CD4-positive, alpha-beta T cell treated with Interleukin-15 for 4 hours (primary cell): Measurements from ENCODE around the gene RHBDL2.
"Not testable (repeated sequence)": the region's sequence is repeated elsewhere in the genome, so short reads cannot be mapped to it uniquely, and the experiment has no call there.

Experiments
- DNase-seq: peaks from one replicate; pipeline ENCODE4 v3.0.0-alpha.2; 2020; ENCODE audit warnings: low spot score

The RHBDL2 gene

GRCh38 chr1:38932571-38932970 lies 9.1 kb downstream of the RHBDL2 start:
- DNase-seq: no peak

- no peak for DNase-seq
These were observed 12.2 kb downstream of the RHBDL2 start for GRCh38 chr1:38929476-38929875.

GRCh38 chr1:38929054-38929453 lies 12.6 kb downstream of the RHBDL2 start:
- DNase-seq: no peak

- DNase-seq: no peak
These were observed 15.5 kb downstream of the RHBDL2 start for GRCh38 chr1:38926091-38926490.

GRCh38 chr1:38925391-38925790 lies 16.2 kb downstream of the RHBDL2 start:
- DNase-seq: no peak

- DNase-seq: no peak
These were observed 18.0 kb downstream of the RHBDL2 start for GRCh38 chr1:38923607-38924006.

GRCh38 chr1:38919130-38919529 lies 22.5 kb downstream of the RHBDL2 start:
- DNase-seq: no peak

DNA sequence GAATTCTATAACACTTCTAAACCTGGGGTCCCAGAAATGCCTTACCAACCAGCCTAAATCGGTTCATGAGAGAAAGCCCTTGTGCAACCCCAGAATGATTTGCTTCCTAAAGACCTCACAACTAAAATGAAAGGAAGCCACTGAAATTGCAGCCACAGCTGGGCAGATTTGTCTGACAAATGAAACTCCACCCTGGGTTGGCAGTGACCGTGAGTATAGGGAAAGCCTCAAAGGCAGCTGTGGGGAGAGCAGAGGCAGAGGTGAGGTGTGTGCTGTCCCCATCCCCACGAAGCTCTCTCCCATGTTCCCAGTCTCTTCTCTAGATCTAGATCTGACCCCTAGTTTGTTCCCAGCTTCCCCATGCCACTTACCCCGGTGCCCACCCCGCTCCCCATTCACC lies 23.1 kb downstream of the RHBDL2 start:
- DNase-seq: no peak

DNA sequence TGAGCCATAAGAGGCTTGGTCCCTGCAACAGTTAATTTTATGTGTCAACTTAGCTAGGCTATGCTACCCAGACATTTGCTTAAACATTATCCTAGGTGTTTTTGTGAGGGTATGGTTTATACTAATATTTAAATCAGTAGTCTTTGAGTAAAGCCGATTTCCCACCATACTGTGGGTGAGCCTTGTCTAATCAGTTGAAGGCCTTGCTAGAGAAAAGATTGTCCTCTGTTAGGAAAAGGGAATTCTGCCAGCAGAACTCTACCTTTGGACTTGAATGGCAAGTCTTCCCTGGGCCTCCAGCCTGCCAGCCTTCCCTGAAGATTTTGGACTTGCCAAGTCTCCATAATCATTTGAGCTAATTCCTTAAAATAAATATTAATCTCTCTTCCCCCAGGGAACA lies 23.9 kb downstream of the RHBDL2 start:
- no peak for DNase-seq

DNA sequence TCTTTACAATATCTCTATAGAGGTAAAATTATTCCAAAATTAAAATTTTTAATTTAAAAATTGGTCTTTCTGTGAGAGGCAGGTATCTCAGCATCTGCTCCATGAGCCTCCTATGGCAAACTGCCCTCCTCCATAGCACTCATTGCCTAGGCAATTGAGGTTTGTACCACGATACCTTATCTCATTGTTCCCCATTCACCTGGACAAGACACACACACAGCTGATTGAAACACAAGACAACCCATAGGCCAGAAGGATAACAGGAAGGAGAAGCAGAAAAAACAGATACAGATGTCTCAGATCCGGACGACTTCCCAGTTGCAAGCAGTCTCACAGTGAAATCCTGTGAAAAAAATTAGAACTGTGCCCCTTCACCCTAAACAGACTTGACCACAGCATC lies 24.3 kb downstream of the RHBDL2 start:
- no peak for DNase-seq

GRCh38 chr1:38915352-38915948 lies 26.2 kb downstream of the RHBDL2 start:
- no peak for DNase-seq

DNA sequence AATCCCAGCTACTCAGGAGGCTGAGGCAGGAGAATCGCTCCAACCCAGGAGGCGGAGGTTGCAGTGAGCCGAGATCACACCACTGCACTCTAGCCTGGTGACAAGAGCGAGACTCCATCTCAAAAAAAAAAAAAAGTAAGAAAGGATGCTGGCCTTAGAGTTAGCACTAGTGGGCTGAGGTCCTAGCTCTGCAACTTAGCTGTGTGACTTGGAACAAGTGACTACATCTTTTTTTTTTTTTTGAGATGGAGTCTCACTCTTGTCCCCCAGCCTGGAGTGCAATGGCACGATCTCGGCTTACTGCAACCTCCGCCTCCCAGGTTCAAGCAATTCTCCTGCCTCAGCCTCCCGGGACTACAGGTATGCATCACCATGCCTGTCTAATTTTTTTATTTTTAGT lies 26.7 kb downstream of the RHBDL2 start:
- DNase-seq: not testable (repeated sequence)

DNA sequence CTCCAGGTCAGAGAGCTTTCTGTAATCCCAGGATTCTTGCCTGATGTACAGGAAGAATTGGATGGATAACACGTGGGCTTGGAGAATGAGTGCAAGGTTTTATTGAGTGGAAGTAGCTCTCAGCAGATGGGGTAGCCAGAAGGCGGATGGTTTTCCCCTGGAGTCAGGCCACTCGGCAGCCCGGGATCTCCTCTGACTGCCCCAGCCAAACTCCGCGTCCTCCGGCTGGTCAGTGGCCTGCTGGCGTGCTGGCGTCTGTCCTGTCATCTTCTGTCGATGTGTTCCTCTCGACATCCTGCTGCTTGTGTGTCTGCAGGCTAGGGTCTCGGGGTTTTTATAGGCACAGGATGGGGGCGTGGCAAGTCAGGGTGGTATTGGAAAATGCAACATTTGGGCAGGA lies 32.8 kb downstream of the RHBDL2 start:
- no peak for DNase-seq

DNA sequence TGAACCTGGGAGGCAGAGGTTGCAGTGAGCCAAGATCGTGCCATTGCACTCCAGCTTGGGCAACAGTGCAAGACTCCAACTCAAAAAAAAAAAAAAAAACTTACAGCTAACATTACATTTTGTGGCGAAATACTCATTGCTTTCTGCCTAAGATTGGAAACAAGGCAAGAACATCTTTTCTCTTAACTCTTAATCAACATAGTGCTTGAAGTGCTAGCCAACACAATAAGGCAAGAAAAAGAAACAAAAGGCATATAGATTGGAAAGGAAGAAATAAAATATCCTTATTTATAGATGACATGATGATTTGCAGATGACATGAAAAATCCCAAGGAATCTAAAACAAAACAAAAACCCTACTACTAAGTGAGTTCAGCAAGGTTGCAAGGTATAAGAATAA lies 35.6 kb downstream of the RHBDL2 start:
- no peak for DNase-seq

- DNase-seq: no peak
These were observed 42.1 kb downstream of the RHBDL2 start for GRCh38 chr1:38899560-38899959.

DNA sequence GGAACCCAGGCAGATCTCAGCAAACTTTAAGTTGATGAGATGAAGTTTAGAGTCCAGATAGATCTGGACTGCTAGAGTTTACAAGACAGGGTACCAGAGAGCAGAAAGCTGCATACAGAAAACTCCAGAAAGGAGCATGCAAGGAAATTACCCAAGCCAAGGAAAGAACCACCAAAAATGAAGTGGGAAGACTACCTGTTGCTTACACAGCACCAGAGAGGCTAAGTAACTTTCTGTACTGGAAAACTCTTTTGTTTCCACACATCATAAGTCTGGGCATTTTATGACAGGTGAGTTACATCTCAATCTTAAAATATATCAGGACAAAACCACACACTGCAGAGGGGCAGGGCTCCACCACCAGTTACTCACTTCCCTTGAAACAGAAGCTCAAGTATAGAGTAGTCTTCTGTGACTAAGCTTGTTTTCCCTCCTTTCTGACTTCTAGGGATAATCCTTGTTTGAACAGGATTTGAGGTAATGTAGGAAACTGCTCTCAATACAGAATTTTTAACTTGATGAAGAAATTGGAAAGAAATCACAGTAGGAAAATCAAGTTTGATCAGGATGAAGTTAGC lies 42.9 kb downstream of the RHBDL2 start:
- no peak for DNase-seq

DNA sequence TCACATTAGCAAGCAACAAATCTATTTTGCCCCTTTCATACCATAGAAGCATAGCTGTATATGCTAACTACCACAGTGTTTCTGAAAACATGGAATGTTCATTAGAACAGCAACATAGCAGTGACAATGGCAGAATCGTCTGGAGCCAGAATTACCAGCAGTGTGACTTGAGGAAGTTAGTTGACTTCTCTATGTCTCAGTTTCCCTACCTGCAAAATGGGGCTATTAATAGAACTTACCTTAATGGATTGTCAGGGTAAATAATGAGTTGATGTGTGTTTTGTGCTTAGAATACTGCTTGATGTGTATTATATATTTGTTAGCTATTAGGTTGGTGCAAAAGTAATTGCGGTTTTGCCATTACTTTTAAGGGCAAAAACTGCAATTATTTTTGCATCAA lies 45.5 kb downstream of the RHBDL2 start:
- DNase-seq: no peak

DNA sequence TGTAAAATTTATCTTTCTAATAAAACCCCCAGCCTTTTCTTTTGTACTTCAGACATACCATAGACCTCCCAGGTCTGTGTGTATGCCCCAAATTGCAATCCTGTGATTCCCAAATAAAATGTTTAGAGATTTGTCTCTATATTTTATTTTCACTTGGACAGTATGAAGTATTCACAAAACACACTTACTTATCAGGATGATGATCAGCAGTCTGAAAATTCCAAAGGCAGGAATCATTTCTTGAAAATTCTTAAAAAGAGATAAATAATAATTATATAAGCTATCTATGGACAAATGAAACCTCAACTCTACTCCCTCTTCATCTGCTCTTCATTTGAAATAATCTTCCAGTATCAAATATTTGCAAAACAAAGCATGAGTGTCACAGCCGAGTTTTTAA lies 48.7 kb downstream of the RHBDL2 start:
- no peak for DNase-seq

- no peak for DNase-seq
These were observed 49.9 kb downstream of the RHBDL2 start for GRCh38 chr1:38891753-38892152.

DNA sequence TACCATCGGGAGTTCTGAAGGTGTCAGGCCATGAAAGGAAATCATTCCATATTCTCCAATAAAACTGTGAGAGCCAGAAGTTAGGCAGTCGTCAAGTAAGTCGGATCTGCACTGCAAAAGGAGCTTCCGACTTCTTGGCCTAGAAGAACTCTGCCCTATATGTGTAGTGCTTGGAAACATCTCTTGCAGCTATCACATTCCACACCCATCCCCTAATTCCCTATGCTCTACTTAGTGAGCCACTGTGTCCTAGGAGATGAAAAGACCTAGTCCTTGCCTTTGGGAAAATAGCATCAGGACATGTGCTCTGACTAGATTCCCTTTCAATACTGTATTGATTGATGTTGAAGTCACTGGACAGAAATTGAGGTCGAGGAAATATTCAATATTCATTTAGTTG lies 52.0 kb downstream of the RHBDL2 start:
- no peak for DNase-seq

GRCh38 chr1:38888423-38889333 lies 53.0 kb downstream of the RHBDL2 start:
- DNase-seq: no peak

GRCh38 chr1:38885092-38885491 lies 56.5 kb downstream of the RHBDL2 start:
- DNase-seq: no peak

DNA sequence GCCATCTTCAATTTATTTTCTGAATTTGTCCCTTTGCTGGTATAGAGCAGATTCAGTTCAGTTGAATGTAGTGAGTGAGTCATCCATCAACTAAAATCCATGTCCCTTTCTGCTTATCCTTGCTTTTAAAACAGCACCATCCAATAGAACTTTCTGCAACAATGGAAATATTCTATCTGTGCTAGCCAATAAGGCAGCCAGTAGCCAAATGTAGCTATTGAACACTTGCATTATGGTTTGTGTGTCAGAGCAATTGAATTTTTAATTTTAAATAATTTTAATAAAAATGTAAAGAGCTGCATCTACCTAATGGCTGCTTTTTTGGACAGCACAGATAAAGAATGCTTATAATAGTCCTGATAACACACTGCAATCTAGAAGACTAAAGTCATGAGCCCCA lies 60.1 kb downstream of the RHBDL2 start, which contains the start of gene GJA9:
GJA9 (minus strand) TSS at position 101 of the 400 bp plus-strand sequence. CDS start 5,489 bp downstream, outside the sequence.
- no peak for DNase-seq
